H9 (cell line): ENCODE data around the gene TFDP1. TPM values are rescaled to one million over a fixed set of nuclear protein-coding genes. Genes with fewer than 3 reads are reported as not detected.

Experiments
- DNase-seq: peaks from one replicate; pipeline ENCODE4 v3.0.0-alpha.2; 2017
- H2AFZ ChIP-seq: one replicate; pipeline ENCODE4 v1.6.1; 2013; ENCODE audit warnings: mild to moderate bottlenecking, low read length, control low read depth, moderate library complexity
- H2AK5ac ChIP-seq: 2 replicates; pipeline ENCODE4 v1.6.1; 2013; ENCODE audit warnings: low read length, control low read depth, mixed read lengths; ENCODE audit not compliant: insufficient read length
- H2BK120ac ChIP-seq: one replicate; pipeline ENCODE4 v1.6.1; 2013; ENCODE audit warnings: low read depth, mild to moderate bottlenecking, low read length, control low read depth, inconsistent platforms; ENCODE audit not compliant: poor library complexity, severe bottlenecking
- H2BK12ac ChIP-seq: 2 replicates; pipeline ENCODE4 v1.6.1; 2013; ENCODE audit warnings: low read length, control low read depth, mixed read lengths, low read depth; ENCODE audit not compliant: insufficient read length
- H2BK15ac ChIP-seq: 2 replicates; pipeline ENCODE4 v1.6.1; 2013; ENCODE audit warnings: low read depth, low read length, control low read depth
- H2BK20ac ChIP-seq: one replicate; pipeline ENCODE4 v1.6.1; 2013; ENCODE audit warnings: low read depth, mild to moderate bottlenecking, low read length, control low read depth, inconsistent platforms; ENCODE audit not compliant: poor library complexity, severe bottlenecking
- H2BK5ac ChIP-seq: 2 replicates; pipeline ENCODE4 v1.6.1; 2013; ENCODE audit warnings: low read length, control low read depth, mixed read lengths; ENCODE audit not compliant: insufficient read length
- H3K14ac ChIP-seq: 2 replicates; pipeline ENCODE4 v1.6.1; 2013; ENCODE audit warnings: low read length, control low read depth; ENCODE audit not compliant: insufficient read depth
- H3K18ac ChIP-seq: 2 replicates; pipeline ENCODE4 v1.6.1; 2013; ENCODE audit warnings: low read depth, mild to moderate bottlenecking, mixed read lengths, low read length, control low read depth; ENCODE audit not compliant: insufficient read length
- H3K23ac ChIP-seq: 2 replicates; pipeline ENCODE4 v1.6.1; 2013; ENCODE audit warnings: low read length, control low read depth, mixed read lengths, low read depth; ENCODE audit not compliant: insufficient read length
- H3K23me2 ChIP-seq: 2 replicates; pipeline ENCODE4 v1.6.1; 2013; ENCODE audit warnings: low read depth, mild to moderate bottlenecking, mixed read lengths, low read length, control low read depth; ENCODE audit not compliant: insufficient read length, poor library complexity, severe bottlenecking
- H3K27ac ChIP-seq: 2 replicates; pipeline ENCODE4 v1.5.1; 2013; ENCODE audit warnings: low read length, control low read depth, mixed read lengths, low read depth; ENCODE audit not compliant: insufficient read length
- H3K27me3 ChIP-seq: 2 replicates; pipeline ENCODE4 v1.6.1; 2013; ENCODE audit warnings: low read length, control low read depth, inconsistent platforms; ENCODE audit not compliant: insufficient read depth
- H3K4ac ChIP-seq: 2 replicates; pipeline ENCODE4 v1.6.1; 2013; ENCODE audit warnings: low read depth, mild to moderate bottlenecking, control low read depth, inconsistent platforms, low read length, moderate library complexity
- H3K4me1 ChIP-seq: 2 replicates; pipeline ENCODE4 v1.6.1; 2013; ENCODE audit warnings: low read length, control low read depth, inconsistent platforms; ENCODE audit not compliant: insufficient read depth
- H3K4me2 ChIP-seq: 2 replicates; pipeline ENCODE4 v1.6.1; 2013; ENCODE audit warnings: low read length, control low read depth, mixed read lengths; ENCODE audit not compliant: insufficient read length, insufficient read depth
- H3K56ac ChIP-seq: 2 replicates; pipeline ENCODE4 v1.6.1; 2013; ENCODE audit warnings: low read depth, mild to moderate bottlenecking, mixed read lengths, low read length, control low read depth; ENCODE audit not compliant: insufficient read length
- H3K79me1 ChIP-seq: 2 replicates; pipeline ENCODE4 v1.6.1; 2013; ENCODE audit warnings: low read depth, mild to moderate bottlenecking, moderate library complexity, low read length, control low read depth, inconsistent platforms; ENCODE audit not compliant: insufficient read depth, poor library complexity, severe bottlenecking
- H3K79me2 ChIP-seq: 2 replicates; pipeline ENCODE4 v1.6.1; 2013; ENCODE audit warnings: low read length, control low read depth, inconsistent platforms; ENCODE audit not compliant: insufficient read depth
- H3K9ac ChIP-seq: 2 replicates; pipeline ENCODE4 v1.6.1; 2013; ENCODE audit warnings: low read length, control low read depth, mixed read lengths; ENCODE audit not compliant: insufficient read length; ENCODE audit errors: extremely low read depth
- H3K9me3 ChIP-seq: one replicate; pipeline ENCODE4 v1.6.1; 2013; ENCODE audit warnings: low read depth, low read length, inconsistent platforms; ENCODE audit not compliant: control insufficient read depth
- H3T11ph ChIP-seq: one replicate; pipeline ENCODE4 v1.6.1; 2013; ENCODE audit warnings: mild to moderate bottlenecking, low read length, control low read depth, inconsistent platforms
- H4K20me1 ChIP-seq: one replicate; pipeline ENCODE4 v1.6.1; 2013; ENCODE audit not compliant: control insufficient read depth, insufficient read length, insufficient read depth
- H4K5ac ChIP-seq: 2 replicates; pipeline ENCODE4 v1.6.1; 2013; ENCODE audit warnings: low read depth, mild to moderate bottlenecking, mixed read lengths, low read length, control low read depth; ENCODE audit not compliant: insufficient read length
- H4K8ac ChIP-seq: replicated peaks from 2 replicates; pipeline ENCODE4 v1.6.1; 2013; ENCODE audit warnings: low read length, control low read depth, mixed read lengths, low read depth; ENCODE audit not compliant: insufficient read length
- H4K91ac ChIP-seq: 2 replicates; pipeline ENCODE4 v1.6.1; 2013; ENCODE audit warnings: low read depth, mild to moderate bottlenecking, moderate library complexity, mixed read lengths, low read length, control low read depth; ENCODE audit not compliant: insufficient read length
- H3K27ac Mint-ChIP-seq, 3 experiments: 2 replicates in 2 of 3; 3 replicates in 1 of 3; pipeline ENCODE4 v1.8.0; 2020 to 2021; ENCODE audit warnings: mixed read lengths in 3 of 3, mild to moderate bottlenecking in 1 of 3, moderate library complexity in 1 of 3
- H3K27me3 Mint-ChIP-seq: 2 replicates; pipeline ENCODE4 v1.8.0; 2021; ENCODE audit warnings: low read depth, mild to moderate bottlenecking, moderate library complexity, mixed read lengths
- H3K36me3 Mint-ChIP-seq, 3 experiments: 2 replicates in 2 of 3; 3 replicates in 1 of 3; pipeline ENCODE4 v1.8.0; 2020 to 2021; ENCODE audit warnings: low read depth in 3 of 3, mixed read lengths in 3 of 3; ENCODE audit not compliant: insufficient read depth in 1 of 3
- H3K4me1 Mint-ChIP-seq, 2 experiments: 2 replicates each; pipeline ENCODE4 v1.8.0; 2020; ENCODE audit warnings: mixed read lengths in 2 of 2
- H3K4me3 Mint-ChIP-seq, 2 experiments: 2 replicates in 1 of 2; 3 replicates in 1 of 2; pipeline ENCODE4 v1.8.0; 2020 to 2021; ENCODE audit warnings: mild to moderate bottlenecking in 2 of 2, mixed read lengths in 2 of 2, moderate library complexity in 1 of 2
- H3K9me3 Mint-ChIP-seq, 2 experiments: 2 replicates in 1 of 2; 3 replicates in 1 of 2; pipeline ENCODE4 v1.8.0; 2020; ENCODE audit warnings: mild to moderate bottlenecking in 2 of 2, mixed read lengths in 2 of 2, moderate library complexity in 1 of 2
- CTCF ChIP-seq: fragments of 200-600 bp; sonication (generic); conservative IDR thresholded peaks from 3 replicates; pipeline ENCODE4 v1.8.0; 2021; ENCODE audit warnings: antibody characterized with exemption, mild to moderate bottlenecking
- WGBS: extraction: QIAGEN DNeasy Blood & Tissue Kit; methylation state at CpG from one replicate; pipeline ENCODE4 v1.1.7; 2013; ENCODE audit warnings: missing lambda C conversion rate, low lambda C conversion rate, mixed read lengths; ENCODE audit not compliant: insufficient read length; ENCODE audit errors: extremely low coverage; 5-methylcytosine and 5-hydroxymethylcytosine counted together
- total RNA-seq: library from RNA; stranded (reverse); gene quantifications from 2 replicates; pipeline ENCODE4 v1.2.1, GENCODE V29; 2021

TFDP1 gene
- total RNA-seq, 1 experiment from 2014 or later = 111 TPM

- H3K9me3 ChIP-seq = peaks cover 9% of the 10 kb centered on the region
- H4K8ac ChIP-seq = no peak overlapping the region
- no peak overlapping the region for H3K56ac ChIP-seq
- no peak overlapping the region for H3T11ph ChIP-seq
- H4K91ac ChIP-seq = no peak overlapping the region
- no peaks in the 10 kb centered on the region for H3K79me2 ChIP-seq
- H3K23ac ChIP-seq = no peak overlapping the region
- no peaks in the 10 kb centered on the region for H3K4me1 Mint-ChIP-seq
- H3K14ac ChIP-seq = no peak overlapping the region
- H2BK20ac ChIP-seq = no peak overlapping the region
- no peaks in the 10 kb centered on the region; the same call in 1 of the 2 replicates for H3K27me3 Mint-ChIP-seq
- DNase-seq = no peak
- no peak overlapping the region for H2BK15ac ChIP-seq
- H2BK12ac ChIP-seq = no peak overlapping the region
- no peak overlapping the region for H3K27ac Mint-ChIP-seq
- H3K9me3 Mint-ChIP-seq = peaks cover 0 to 27% of the 10 kb centered on the region in 2 experiments; a peak in 3 of 5 replicates
- H3K4me1 ChIP-seq = no peaks in the 10 kb centered on the region
- H3K18ac ChIP-seq = no peak overlapping the region
- H4K20me1 ChIP-seq = no peaks in the 10 kb centered on the region
- no peaks in the 10 kb centered on the region for H3K79me1 ChIP-seq
- no peaks in the 10 kb centered on the region for H3K27me3 ChIP-seq
- H3K23me2 ChIP-seq = no peaks in the 10 kb centered on the region
- no peak overlapping the region for H3K9ac ChIP-seq
- H3K4me2 ChIP-seq = no peak overlapping the region
- H3K4me3 Mint-ChIP-seq = no peak overlapping the region
- no peak for TF ChIP-seq CTCF
- no peak overlapping the region for H2BK5ac ChIP-seq
- no peak overlapping the region for H4K5ac ChIP-seq
- no peak overlapping the region for H3K27ac ChIP-seq
- H2AK5ac ChIP-seq = no peak overlapping the region
- H2BK120ac ChIP-seq = no peak overlapping the region
- H3K36me3 Mint-ChIP-seq = peaks cover 71 to 92% (median 91%) of the 10 kb centered on the region in 3 experiments; a peak in 6 of 7 replicates
- WGBS = no CpG with 5 or more reads among the region's 30 CpGs
- no peak overlapping the region for H3K4ac ChIP-seq
- H2AFZ ChIP-seq = no peak overlapping the region
Observed at GRCh38 chr13:113637262-113638160, 53.0 kb downstream of the TFDP1 start.
